ENCODE measurements around the gene LGALS9C.
"Not testable (repeated sequence)": the region's sequence is repeated elsewhere in the genome, so short reads cannot be mapped to it uniquely, and the experiment has no call there.

DNA sequence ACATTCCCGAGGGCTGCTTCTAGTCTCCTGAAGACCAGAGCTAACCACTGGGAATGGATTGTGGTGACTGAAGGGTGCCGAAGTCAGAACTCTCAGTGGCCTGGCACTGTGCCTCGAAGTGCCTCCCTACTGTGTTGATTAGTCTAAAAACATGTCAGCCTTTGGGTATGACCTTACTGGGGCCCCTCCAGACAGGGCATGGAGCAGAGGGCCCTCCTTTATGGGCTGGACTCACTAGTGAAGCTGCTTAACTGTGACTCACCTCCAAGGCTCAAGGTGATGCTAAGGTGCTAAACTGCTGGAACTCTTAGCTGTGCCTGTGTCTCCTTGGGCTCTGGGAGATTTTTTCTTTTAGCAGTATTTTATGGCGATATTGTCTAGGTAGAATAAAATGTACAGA, 2.6 kb upstream of the LGALS9C start:
- not testable (repeated sequence) for TF ChIP-seq ZNF384 (IDR thresholded peaks at IDR 0.05); FOXM1 (IDR thresholded peaks at IDR 0.05; ENCODE audit: borderline replicate concordance); SP1 (IDR thresholded peaks at IDR 0.05); ARNT (IDR thresholded peaks at IDR 0.05); NFRKB (IDR thresholded peaks at IDR 0.05); ELF4 (IDR thresholded peaks at IDR 0.05); SUZ12 (IDR thresholded peaks at IDR 0.05); FOXA1 (IDR thresholded peaks at IDR 0.05); BHLHE40 (IDR thresholded peaks at IDR 0.05; ENCODE audit: borderline replicate concordance); HDGF (IDR thresholded peaks at IDR 0.05; ENCODE audit: borderline replicate concordance)
- TF ChIP-seq, protein P1, sequence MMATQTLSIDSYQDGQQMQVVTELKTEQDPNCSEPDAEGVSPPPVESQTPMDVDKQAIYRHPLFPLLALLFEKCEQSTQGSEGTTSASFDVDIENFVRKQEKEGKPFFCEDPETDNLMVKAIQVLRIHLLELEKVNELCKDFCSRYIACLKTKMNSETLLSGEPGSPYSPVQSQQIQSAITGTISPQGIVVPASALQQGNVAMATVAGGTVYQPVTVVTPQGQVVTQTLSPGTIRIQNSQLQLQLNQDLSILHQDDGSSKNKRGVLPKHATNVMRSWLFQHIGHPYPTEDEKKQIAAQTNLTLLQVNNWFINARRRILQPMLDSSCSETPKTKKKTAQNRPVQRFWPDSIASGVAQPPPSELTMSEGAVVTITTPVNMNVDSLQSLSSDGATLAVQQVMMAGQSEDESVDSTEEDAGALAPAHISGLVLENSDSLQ (IDR thresholded peaks at IDR 0.05) = not testable (repeated sequence)
